MM.1S (cell line): ENCODE measurements around the gene AKAP13.

ENCODE experiments used
- CTCF ChIP-seq: fragments of 300-600 bp; sonication (generic); IDR thresholded peaks from 2 replicates; pipeline ENCODE4 v1.5.1; 2016; ENCODE audit warnings: antibody characterized with exemption, low read length, mixed read lengths
- EZH2 ChIP-seq: fragments of 300-600 bp; sonication (generic); optimal IDR thresholded peaks from 2 replicates; pipeline ENCODE3; 2017; ENCODE audit warnings: low read depth, mild to moderate bottlenecking, antibody characterized with exemption, low read length, mixed read lengths
- EZH2phosphoT487 ChIP-seq: fragments of 300-600 bp; sonication (generic); IDR thresholded peaks from 2 replicates; pipeline ENCODE4 v1.6.1; 2018; ENCODE audit warnings: antibody characterized with exemption, low read length

- TF ChIP-seq CTCF (no peak), EZH2 (no peak), EZH2phosphoT487 (no peak)
These were observed 369.1 kb downstream of the AKAP13 start for GRCh38 chr15:85749261-85750151.
